Mesenchymal stem cell (in vitro differentiated cells and primary cell): ENCODE data around the gene CRTC1.

Experiments used
- DNase-seq: peaks from one replicate; pipeline ENCODE4 v3.0.0-alpha.2; 2013
- H2AFZ ChIP-seq: one replicate; pipeline ENCODE4 v1.6.1; 2013; ENCODE audit warnings: low read depth, mild to moderate bottlenecking, control low read depth, inconsistent platforms, low read length, moderate library complexity
- H2AK5ac ChIP-seq: 2 replicates; pipeline ENCODE4 v1.6.1; 2013; ENCODE audit warnings: low read length, moderate library complexity, mild to moderate bottlenecking, inconsistent platforms; ENCODE audit not compliant: severe bottlenecking
- H2BK120ac ChIP-seq: one replicate; pipeline ENCODE4 v1.6.1; 2013; ENCODE audit warnings: low read depth, mild to moderate bottlenecking, inconsistent platforms, low read length, moderate library complexity
- H2BK12ac ChIP-seq, 2 experiments: one replicate each; pipeline ENCODE4 v1.6.1; 2013; ENCODE audit warnings: inconsistent platforms in 2 of 2, low read length in 2 of 2, mild to moderate bottlenecking in 2 of 2, moderate library complexity in 2 of 2, control low read depth in 1 of 2
- H2BK15ac ChIP-seq: one replicate; pipeline ENCODE4 v1.6.1; 2013; ENCODE audit warnings: mild to moderate bottlenecking, low read depth, inconsistent platforms; ENCODE audit not compliant: poor library complexity, severe bottlenecking
- H2BK5ac ChIP-seq: 2 replicates; pipeline ENCODE4 v1.6.1; 2013; ENCODE audit warnings: low read depth, mild to moderate bottlenecking, low read length, control low read depth, inconsistent platforms; ENCODE audit not compliant: poor library complexity, severe bottlenecking
- H3K14ac ChIP-seq, 2 experiments: one replicate each; pipeline ENCODE4 v1.6.1; 2013; ENCODE audit warnings: inconsistent platforms in 2 of 2, low read length in 2 of 2, control low read depth in 1 of 2, mild to moderate bottlenecking in 1 of 2, moderate library complexity in 1 of 2
- H3K18ac ChIP-seq, 2 experiments: one replicate each; pipeline ENCODE4 v1.6.1; 2013; ENCODE audit warnings: inconsistent platforms in 2 of 2, low read length in 2 of 2, control low read depth in 1 of 2, low read depth in 1 of 2, mild to moderate bottlenecking in 1 of 2
- H3K23ac ChIP-seq, 2 experiments: one replicate each; pipeline ENCODE4 v1.6.1; 2013; ENCODE audit warnings: inconsistent platforms in 2 of 2, low read length in 2 of 2, mild to moderate bottlenecking in 2 of 2, moderate library complexity in 2 of 2, control low read depth in 1 of 2
- H3K27ac ChIP-seq: 2 replicates; pipeline ENCODE4 v1.5.1; 2013; ENCODE audit warnings: mild to moderate bottlenecking, moderate library complexity, low read length, control low read depth, inconsistent platforms; ENCODE audit not compliant: poor library complexity, severe bottlenecking
- H3K27me3 ChIP-seq, 2 experiments: 2 replicates each; pipeline versions ENCODE4 v1.6.1 to v1.7.0; 2013; ENCODE audit warnings: low read length in 2 of 2, mild to moderate bottlenecking in 2 of 2, moderate library complexity in 2 of 2, control low read depth in 1 of 2, inconsistent platforms in 1 of 2; ENCODE audit not compliant: control insufficient read depth in 1 of 2, insufficient read depth in 1 of 2
- H3K36me3 ChIP-seq, 2 experiments: 2 replicates each; pipeline versions ENCODE4 v1.6.1 to v1.7.0; 2013; ENCODE audit warnings: low read length in 2 of 2, control low read depth in 1 of 2, inconsistent platforms in 1 of 2, low read depth in 1 of 2, mild to moderate bottlenecking in 1 of 2; ENCODE audit not compliant: insufficient read depth in 2 of 2, control insufficient read depth in 1 of 2
- H3K4ac ChIP-seq, 2 experiments: one replicate each; pipeline ENCODE4 v1.6.1; 2013; ENCODE audit warnings: inconsistent platforms in 2 of 2, low read length in 2 of 2, mild to moderate bottlenecking in 2 of 2, moderate library complexity in 2 of 2, control low read depth in 1 of 2, low read depth in 1 of 2
- H3K4me1 ChIP-seq: 2 replicates; pipeline ENCODE4 v1.6.1; 2013; ENCODE audit warnings: low read depth, low read length, control low read depth; ENCODE audit not compliant: control insufficient read depth, insufficient read depth
- H3K4me2 ChIP-seq: 2 replicates; pipeline ENCODE4 v1.6.1; 2013; ENCODE audit warnings: low read length, mild to moderate bottlenecking, inconsistent platforms; ENCODE audit not compliant: poor library complexity, severe bottlenecking
- H3K4me3 ChIP-seq, 2 experiments: 2 replicates each; pipeline versions ENCODE4 v1.5.1 to v1.7.0; 2013; ENCODE audit warnings: low read length in 2 of 2, mild to moderate bottlenecking in 2 of 2, control low read depth in 1 of 2, low read depth in 1 of 2; ENCODE audit not compliant: insufficient read depth in 1 of 2
- H3K79me1 ChIP-seq: replicated peaks from 2 replicates; pipeline ENCODE4 v1.6.1; 2013; ENCODE audit warnings: mild to moderate bottlenecking, control low read depth, low read length, inconsistent platforms; ENCODE audit not compliant: poor library complexity, severe bottlenecking
- H3K9ac ChIP-seq: 2 replicates; pipeline ENCODE4 v1.7.0; 2013; ENCODE audit warnings: mild to moderate bottlenecking, low read length, moderate library complexity
- H3K9me3 ChIP-seq: 2 replicates; pipeline ENCODE4 v1.7.0; 2013; ENCODE audit warnings: mild to moderate bottlenecking, low read length; ENCODE audit not compliant: control insufficient read depth
- H4K8ac ChIP-seq: one replicate; pipeline ENCODE4 v1.6.1; 2013; ENCODE audit warnings: inconsistent platforms, mild to moderate bottlenecking, low read length, moderate library complexity
- H4K91ac ChIP-seq: one replicate; pipeline ENCODE4 v1.6.1; 2013; ENCODE audit warnings: mild to moderate bottlenecking, low read length, inconsistent platforms
- WGBS: methylation state at CpG from one replicate; pipeline ENCODE4 v1.1.7; 2013; ENCODE audit warnings: mixed read lengths; 5-methylcytosine and 5-hydroxymethylcytosine counted together

Gene CRTC1

GRCh38 chr19:18666784-18667183 lies 16.7 kb upstream of the CRTC1 start:
- Histone ChIP-seq H3K27me3 (no peaks in the 10 kb centered on the region), H3K4ac (no peak overlapping the region), H3K79me1 (peaks cover 7% of the 10 kb centered on the region), H3K9ac (no peak overlapping the region), H3K23ac (no peak overlapping the region), H2AK5ac (no peak overlapping the region), H3K9me3 (no peaks in the 10 kb centered on the region), H2AFZ (no peak overlapping the region), H3K14ac (no peak overlapping the region), H2BK5ac (no peak overlapping the region), H3K18ac (no peak overlapping the region), H2BK12ac (no peak overlapping the region), H4K8ac (no peak overlapping the region), H2BK120ac (no peak overlapping the region), H4K91ac (no peak overlapping the region), H3K4me3 (no peak overlapping the region), H3K27ac (no peak overlapping the region), H3K36me3 (peaks cover 13 to 48% of the 10 kb centered on the region in 2 experiments), H3K4me1 (peaks cover 28% of the 10 kb centered on the region), H3K4me2 (no peak overlapping the region), H2BK15ac (no peak overlapping the region)
- WGBS = 88% methylated on average over 5 of the region's 5 CpGs
- no peak for DNase-seq

GRCh38 chr19:18667531-18668251 lies 15.8 kb upstream of the CRTC1 start:
- Histone ChIP-seq H3K4me3 (no peak overlapping the region), H3K14ac (peak overlapping the region in 1 of 2 experiments; percentile 23), H3K27ac (no peak overlapping the region), H3K4ac (no peak overlapping the region), H2AK5ac (no peak overlapping the region), H3K9ac (no peak overlapping the region), H3K4me1 (peaks cover 24% of the 10 kb centered on the region), H3K79me1 (peaks cover 3% of the 10 kb centered on the region), H2AFZ (no peak overlapping the region), H3K27me3 (no peaks in the 10 kb centered on the region), H3K18ac (no peak overlapping the region), H2BK120ac (no peak overlapping the region), H3K23ac (no peak overlapping the region), H2BK15ac (no peak overlapping the region), H3K36me3 (peaks cover 13 to 50% of the 10 kb centered on the region in 2 experiments), H2BK5ac (no peak overlapping the region), H2BK12ac (no peak overlapping the region), H3K9me3 (no peaks in the 10 kb centered on the region), H4K8ac (no peak overlapping the region), H4K91ac (peak overlapping the region; percentile 55), H3K4me2 (no peak overlapping the region)
- no peak for DNase-seq
- WGBS = 98% methylated on average over 55 of the region's 55 CpGs

- no peak overlapping the region for H2BK15ac ChIP-seq
- WGBS = 99% methylated on average over 38 of the region's 38 CpGs
- no peak overlapping the region for H3K23ac ChIP-seq
- no peak overlapping the region for H2BK12ac ChIP-seq
- H3K27ac ChIP-seq = no peak overlapping the region
- no peaks in the 10 kb centered on the region for H3K27me3 ChIP-seq
- H3K4me1 ChIP-seq = peaks cover 18% of the 10 kb centered on the region
- H3K36me3 ChIP-seq = peaks cover 13 to 50% of the 10 kb centered on the region in 2 experiments
- H2BK120ac ChIP-seq = no peak overlapping the region
- H3K4me3 ChIP-seq = no peak overlapping the region
- no peaks in the 10 kb centered on the region for H3K9me3 ChIP-seq
- H2AFZ ChIP-seq = no peak overlapping the region
- no peak overlapping the region for H2AK5ac ChIP-seq
- H3K9ac ChIP-seq = no peak overlapping the region
- H4K8ac ChIP-seq = no peak overlapping the region
- H3K4ac ChIP-seq = no peak overlapping the region
- H4K91ac ChIP-seq = peak overlapping the region; percentile 55
- no peak overlapping the region for H3K18ac ChIP-seq
- H3K4me2 ChIP-seq = no peak overlapping the region
- no peak for DNase-seq
- H3K79me1 ChIP-seq = peaks cover 3% of the 10 kb centered on the region
- no peak overlapping the region for H2BK5ac ChIP-seq
- H3K14ac ChIP-seq = no peak overlapping the region
These were observed 15.2 kb upstream of the CRTC1 start for GRCh38 chr19:18668252-18668631.

- no peak for DNase-seq
- H3K36me3 ChIP-seq = peaks cover 13 to 50% of the 10 kb centered on the region in 2 experiments
- H2AFZ ChIP-seq = no peak overlapping the region
- peak overlapping the region; percentile 55 for H4K91ac ChIP-seq
- no peak overlapping the region for H4K8ac ChIP-seq
- WGBS = 97% methylated on average over 58 of the region's 58 CpGs
- H3K4me2 ChIP-seq = no peak overlapping the region
- H3K4me3 ChIP-seq = no peak overlapping the region
- no peak overlapping the region for H3K9ac ChIP-seq
- H2AK5ac ChIP-seq = no peak overlapping the region
- no peak overlapping the region for H2BK120ac ChIP-seq
- H3K23ac ChIP-seq = no peak overlapping the region
- no peak overlapping the region for H3K4ac ChIP-seq
- H3K4me1 ChIP-seq = peaks cover 14% of the 10 kb centered on the region
- no peak overlapping the region for H3K14ac ChIP-seq
- H2BK5ac ChIP-seq = no peak overlapping the region
- H3K9me3 ChIP-seq = no peaks in the 10 kb centered on the region
- H2BK15ac ChIP-seq = no peak overlapping the region
- no peak overlapping the region for H3K27ac ChIP-seq
- no peaks in the 10 kb centered on the region for H3K27me3 ChIP-seq
- peaks cover 3% of the 10 kb centered on the region for H3K79me1 ChIP-seq
- no peak overlapping the region for H3K18ac ChIP-seq
- H2BK12ac ChIP-seq = peak overlapping the region in 1 of 2 experiments; percentile 6
These were observed 14.5 kb upstream of the CRTC1 start for GRCh38 chr19:18668744-18669523.
